Prostate gland (tissue), 2 donors: ENCODE measurements around the gene TOB2. TPM values are rescaled to one million over a fixed set of nuclear protein-coding genes. Genes with fewer than 3 reads are reported as not detected.
A peak's percentile ranks its signal among the peaks of the same experiment; 100 is the strongest.

ENCODE experiments used
- DNase-seq: peaks from one replicate; pipeline ENCODE4 v3.0.0-alpha.2; 2019; ENCODE audit warnings: low spot score
- H3K27ac ChIP-seq, 2 donors: fragments of 200-600 bp; sonication (generic); 2 replicates each; pipeline ENCODE4 v1.5.1; 2017 to 2019
- H3K27me3 ChIP-seq: fragments of 200-600 bp; sonication (generic); replicated peaks from 2 replicates; pipeline ENCODE4 v1.5.1; 2019; ENCODE audit not compliant: insufficient read depth
- H3K36me3 ChIP-seq, 2 donors: fragments of 200-600 bp; sonication (generic); 1 replicate in 1 of 2; 2 replicates in 1 of 2; pipeline versions ENCODE4 v1.5.1 to v1.8.1; 2017 to 2019
- H3K4me1 ChIP-seq: fragments of 200-600 bp; sonication (generic); replicated peaks from 2 replicates; pipeline ENCODE4 v1.5.1; 2019
- H3K4me3 ChIP-seq, 2 donors: fragments of 200-600 bp; sonication (generic); 2 replicates each; pipeline ENCODE4 v1.5.1; 2017 to 2019
- H3K9me3 ChIP-seq: fragments of 200-600 bp; sonication (generic); 2 replicates; pipeline ENCODE4 v1.5.1; 2017
- POLR2A ChIP-seq: fragments of 450-650 bp; IDR thresholded peaks from one replicate; pipeline ENCODE4 v1.6.1; 2016; ENCODE audit warnings: antibody characterized with exemption, mild to moderate bottlenecking
- POLR2AphosphoS5 ChIP-seq: sonication (generic); formaldehyde crosslinking; IDR thresholded peaks from one replicate; pipeline ENCODE4 v1.6.1; 2017; ENCODE audit warnings: antibody characterized with exemption
- WGBS: methylation state at CpG from one replicate; pipeline ENCODE4 v1.1.5; 2018; 5-methylcytosine and 5-hydroxymethylcytosine counted together
- intact Hi-C: fragments of 100-400 bp; cut with DNase I; formaldehyde crosslinking; loops from one replicate; pipeline ENCODE4 v1.14.2; 2022
- total RNA-seq, 2 donors: library from RNA; depleted of rRNA; stranded (reverse); fragments of >200 nt; gene quantifications; one replicate each; pipeline ENCODE4 v1.1.0, GENCODE V29; 2016
- TF ChIP-seq, protein P1 (sequence below), 4 experiments: fragments of 200-600 bp in 2 of 4; fragments of 450-650 bp in 2 of 4; sonication (generic) in 2 of 4; IDR thresholded peaks; 1 replicate in 3 of 4; 2 replicates in 1 of 4; pipeline ENCODE4 v1.5.1; 2016 to 2019; ENCODE audit warnings: antibody characterized with exemption in 4 of 4, mild to moderate bottlenecking in 2 of 4, moderate library complexity in 2 of 4

The TOB2 gene
- total RNA-seq, 2 donors from 2014 or later = 56.7 to 80.8 TPM

- Histone ChIP-seq H3K4me3 (no peak overlapping the region), H3K27ac (no peak overlapping the region), H3K4me1 (peaks cover 4% of the 10 kb centered on the region), H3K27me3 (no peaks in the 10 kb centered on the region), H3K36me3 (no peaks in the 10 kb centered on the region), H3K9me3 (no peaks in the 10 kb centered on the region)
- TF ChIP-seq POLR2A (no peak), POLR2AphosphoS5 (no peak)
- TF ChIP-seq, protein P1, sequence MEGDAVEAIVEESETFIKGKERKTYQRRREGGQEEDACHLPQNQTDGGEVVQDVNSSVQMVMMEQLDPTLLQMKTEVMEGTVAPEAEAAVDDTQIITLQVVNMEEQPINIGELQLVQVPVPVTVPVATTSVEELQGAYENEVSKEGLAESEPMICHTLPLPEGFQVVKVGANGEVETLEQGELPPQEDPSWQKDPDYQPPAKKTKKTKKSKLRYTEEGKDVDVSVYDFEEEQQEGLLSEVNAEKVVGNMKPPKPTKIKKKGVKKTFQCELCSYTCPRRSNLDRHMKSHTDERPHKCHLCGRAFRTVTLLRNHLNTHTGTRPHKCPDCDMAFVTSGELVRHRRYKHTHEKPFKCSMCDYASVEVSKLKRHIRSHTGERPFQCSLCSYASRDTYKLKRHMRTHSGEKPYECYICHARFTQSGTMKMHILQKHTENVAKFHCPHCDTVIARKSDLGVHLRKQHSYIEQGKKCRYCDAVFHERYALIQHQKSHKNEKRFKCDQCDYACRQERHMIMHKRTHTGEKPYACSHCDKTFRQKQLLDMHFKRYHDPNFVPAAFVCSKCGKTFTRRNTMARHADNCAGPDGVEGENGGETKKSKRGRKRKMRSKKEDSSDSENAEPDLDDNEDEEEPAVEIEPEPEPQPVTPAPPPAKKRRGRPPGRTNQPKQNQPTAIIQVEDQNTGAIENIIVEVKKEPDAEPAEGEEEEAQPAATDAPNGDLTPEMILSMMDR (IDR thresholded peaks at IDR 0.05) = no peak
- intact Hi-C loops = no loop called here
- WGBS = 57% methylated on average over 9 of the region's 9 CpGs
- no peak for DNase-seq
Measured at GRCh38 chr22:41425660-41426365, 20.8 kb downstream of the TOB2 start.

DNA sequence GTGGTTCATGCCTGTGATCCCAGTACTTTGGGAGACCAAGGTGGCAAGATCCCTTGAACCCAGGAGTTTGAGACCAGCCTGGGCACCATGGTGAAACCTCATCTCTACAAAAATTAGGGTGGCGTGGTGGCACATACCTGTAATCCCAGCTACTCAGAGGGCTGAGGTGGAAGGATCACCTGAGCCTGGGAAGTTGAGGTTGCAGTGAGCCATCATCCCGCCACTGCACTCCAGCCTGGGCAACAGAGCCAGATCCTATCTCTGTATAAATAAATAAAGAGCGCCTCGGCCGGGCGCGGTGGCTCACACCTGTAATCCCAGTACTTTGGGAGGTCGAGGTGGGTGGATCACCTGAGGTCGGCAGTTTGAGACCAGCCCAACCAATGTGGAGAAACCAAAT lies 27.9 kb downstream of the TOB2 start:
- Histone ChIP-seq H3K9me3 (no peaks in the 10 kb centered on the region), H3K27me3 (no peaks in the 10 kb centered on the region), H3K36me3 (no peaks in the 10 kb centered on the region), H3K4me1 (peaks cover 10% of the 10 kb centered on the region), H3K27ac (peak overlapping the region; percentile 82 to 99), H3K4me3 (no peak overlapping the region)
- TF ChIP-seq, protein P1 (IDR thresholded peaks at IDR 0.05) = no peak
- TF ChIP-seq POLR2AphosphoS5 = no peak
- 80% methylated on average over 9 of the region's 9 CpGs for WGBS
- intact Hi-C loops = no loop called here
- DNase-seq = no peak

GRCh38 chr22:41417622-41418390 lies 28.8 kb downstream of the TOB2 start:
- TF ChIP-seq, protein P1 (IDR thresholded peaks at IDR 0.05) = no peak
- TF ChIP-seq POLR2AphosphoS5 = peak; percentile 98
- peak; percentile 21 for TF ChIP-seq POLR2A
- Histone ChIP-seq H3K27me3 (no peaks in the 10 kb centered on the region), H3K27ac (peak overlapping the region; percentile 82 to 99), H3K4me3 (no peak overlapping the region), H3K36me3 (no peaks in the 10 kb centered on the region), H3K4me1 (peaks cover 13% of the 10 kb centered on the region), H3K9me3 (no peaks in the 10 kb centered on the region)
- peak; percentile 94 for DNase-seq
- intact Hi-C loops = no loop called here
- 29% methylated on average over 13 of the region's 13 CpGs for WGBS

- Histone ChIP-seq H3K27ac (peak overlapping the region; percentile 99 to 100), H3K9me3 (no peaks in the 10 kb centered on the region), H3K4me3 (no peak overlapping the region), H3K4me1 (peaks cover 34% of the 10 kb centered on the region), H3K36me3 (no peaks in the 10 kb centered on the region), H3K27me3 (no peaks in the 10 kb centered on the region)
- no peak for DNase-seq
- WGBS = 88% methylated on average over 4 of the region's 4 CpGs
- intact Hi-C loops = no loop called here
- TF ChIP-seq POLR2A = no peak
- TF ChIP-seq, protein P1 (IDR thresholded peaks at IDR 0.05) = no peak
Measured at GRCh38 chr22:41415554-41415953, 31.0 kb downstream of the TOB2 start.
